SK-N-MC (cell line): ENCODE data around the gene PDZD8.

Experiments
- EZH2 ChIP-seq: fragments of 200-600 bp; sonication (generic); IDR thresholded peaks from one replicate; pipeline ENCODE4 v1.6.1; 2017; ENCODE audit warnings: antibody characterized with exemption
- FOXP2 ChIP-seq: optimal IDR thresholded peaks from 2 replicates; pipeline ENCODE3; 2011; ENCODE audit warnings: mild to moderate bottlenecking, moderate library complexity; ENCODE audit not compliant: insufficient read depth; ENCODE audit errors: extremely low read length, control extremely low read depth
- POLR2AphosphoS5 ChIP-seq: IDR thresholded peaks from 2 replicates; pipeline ENCODE4 v1.6.1; 2012; ENCODE audit warnings: mild to moderate bottlenecking, low read depth, low read length, borderline replicate concordance

DNA sequence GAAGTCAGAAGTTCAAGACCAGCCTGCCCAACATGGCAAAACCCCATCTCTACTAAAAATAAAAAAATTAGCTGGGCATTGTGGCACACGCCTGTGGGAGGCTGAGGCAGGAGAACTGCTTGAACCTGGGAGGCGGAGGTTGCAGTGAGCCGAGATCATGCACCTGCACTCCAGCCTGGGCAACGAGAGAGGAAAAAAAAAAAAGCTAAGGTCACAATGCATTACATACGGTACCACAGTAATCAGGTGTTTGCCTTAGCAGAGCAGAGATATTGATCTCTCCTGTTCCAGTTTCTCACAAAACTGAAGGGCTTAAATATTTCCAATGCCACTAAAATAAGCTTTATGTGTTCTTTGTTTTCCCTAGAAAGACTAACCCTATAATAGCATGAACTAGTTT lies 7.5 kb downstream of the PDZD8 start:
- TF ChIP-seq POLR2AphosphoS5 (no peak), FOXP2 (no peak), EZH2 (no peak)
